ENCODE results near the gene ANKFY1. TPM values are rescaled to one million over a fixed set of nuclear protein-coding genes. Genes with fewer than 3 reads are reported as not detected.

ANKFY1 gene
- total and polyA plus RNA-seq, 2 donors (not counting 3 experiments of a cell fraction or from before 2014, with no cell fraction given): 30.6 to 51.1 TPM

GRCh38 chr17:4272972-4273368 is 9.2 kb upstream of the ANKFY1 start:
- dilution Hi-C loops (cut with MboI; ENCODE audit: extremely low pct_ligation_motif_present, low sequenced_read_pairs): no loop called here
- no peaks in the 10 kb centered on the region for H3K9me1 ChIP-seq (replicated peaks; ENCODE audit: control insufficient read depth, extremely low read depth, insufficient read depth, low read length)
- H3K4me3 ChIP-seq (replicated peaks in 1 of 3; ENCODE audit: insufficient read depth in 1 of 3, low read depth in 1 of 3, low read length in 3 of 3): no peak overlapping the region
- no peak overlapping the region for H2AFZ ChIP-seq (ENCODE audit: low read depth, low read length)
- H3K36me3 ChIP-seq (ENCODE audit: control insufficient read depth in 2 of 2, extremely low read depth in 1 of 2, insufficient read depth in 2 of 2, low read length in 2 of 2): peaks cover 10 to 11% of the 10 kb centered on the region in 2 experiments
- no peak for DNase-seq (ENCODE audit: low read depth, low spot score)
- peaks cover 2% of the 10 kb centered on the region for H4K20me1 ChIP-seq (replicated peaks; ENCODE audit: control insufficient read depth, extremely low read depth, insufficient read depth, low read length)
- ChIA-PET CTCF (interaction anchor here (0.7 to 0.8 kb wide), 2 partner anchors 9 to 73 kb away, joined by 3 read pairs; partner anchors contain the start of gene ANKFY1), POLR2A (interaction anchor here (1.2 kb wide), 1 partner anchor 16 kb away, joined by 3 read pairs; no protein-coding TSS in a partner anchor)
- FAIRE-seq: no peak
- H3K9ac ChIP-seq (replicated peaks; ENCODE audit: extremely low read depth, insufficient read depth, low read length): no peak overlapping the region
- no peak overlapping the region for H3K27ac ChIP-seq (ENCODE audit: insufficient read depth, low read depth, low read length)
- H3K79me2 ChIP-seq (ENCODE audit: control insufficient read depth, insufficient read depth, low read length): peaks cover 15% of the 10 kb centered on the region
- intact Hi-C loops (cut with micrococcal nuclease): no loop called here
- no peaks in the 10 kb centered on the region for H3K4me1 ChIP-seq (ENCODE audit: control insufficient read depth, extremely low read depth, insufficient read depth, low read length)
- no peaks in the 10 kb centered on the region for H3K9me3 ChIP-seq (replicated peaks; ENCODE audit: control insufficient read depth, insufficient read depth, low read length)
- H3K27me3 ChIP-seq (ENCODE audit: control insufficient read depth in 2 of 2, insufficient read depth in 2 of 2, low read length in 2 of 2): no peaks in the 10 kb centered on the region
- no peak overlapping the region for H3K4me2 ChIP-seq (ENCODE audit: insufficient read depth, low read length)
- TF ChIP-seq POLR2AphosphoS5 (IDR thresholded peaks at IDR 0.05; ENCODE audit: insufficient read depth, low read depth, low read length) (no peak), GATA2 (IDR thresholded peaks at IDR 0.05; ENCODE audit: insufficient read depth, insufficient read length, low read depth, low read length) (no peak), FOS (IDR thresholded peaks at IDR 0.05; ENCODE audit: borderline replicate concordance, insufficient read depth, low read length) (no peak), MYC (IDR thresholded peaks at IDR 0.05; ENCODE audit: low read depth, low read length) (no peak), MAX (IDR thresholded peaks at IDR 0.05; ENCODE audit: insufficient read depth, insufficient read length) (no peak)
- no TSS peak for BruUV-seq (replicated peaks)

GRCh38 chr17:4272213-4272971 is 8.6 kb upstream of the ANKFY1 start:
- Histone ChIP-seq H3K4me3 (replicated peaks in 1 of 3; ENCODE audit: insufficient read depth in 1 of 3, low read depth in 1 of 3, low read length in 3 of 3) (no peak overlapping the region), H2AFZ (ENCODE audit: low read depth, low read length) (no peak overlapping the region), H3K79me2 (ENCODE audit: control insufficient read depth, insufficient read depth, low read length) (peaks cover 15% of the 10 kb centered on the region), H3K4me1 (ENCODE audit: control insufficient read depth, extremely low read depth, insufficient read depth, low read length) (no peaks in the 10 kb centered on the region), H3K9ac (replicated peaks; ENCODE audit: extremely low read depth, insufficient read depth, low read length) (no peak overlapping the region), H3K27ac (ENCODE audit: insufficient read depth, low read depth, low read length) (no peak overlapping the region), H3K27me3 (ENCODE audit: control insufficient read depth in 2 of 2, insufficient read depth in 2 of 2, low read length in 2 of 2) (no peaks in the 10 kb centered on the region), H3K4me2 (ENCODE audit: insufficient read depth, low read length) (no peak overlapping the region), H4K20me1 (replicated peaks; ENCODE audit: control insufficient read depth, extremely low read depth, insufficient read depth, low read length) (peaks cover 2% of the 10 kb centered on the region), H3K9me1 (replicated peaks; ENCODE audit: control insufficient read depth, extremely low read depth, insufficient read depth, low read length) (no peaks in the 10 kb centered on the region), H3K36me3 (ENCODE audit: control insufficient read depth in 2 of 2, extremely low read depth in 1 of 2, insufficient read depth in 2 of 2, low read length in 2 of 2) (peaks cover 10 to 11% of the 10 kb centered on the region in 2 experiments), H3K9me3 (replicated peaks; ENCODE audit: control insufficient read depth, insufficient read depth, low read length) (no peaks in the 10 kb centered on the region)
- ChIA-PET POLR2A (no interaction called here), CTCF (interaction anchor here (0.7 to 0.8 kb wide), 2 partner anchors 9 to 73 kb away, joined by 3 read pairs; partner anchors contain the start of gene ANKFY1)
- BruUV-seq (replicated peaks): no TSS peak
- intact Hi-C loops (cut with micrococcal nuclease): no loop called here
- dilution Hi-C loops (cut with MboI; ENCODE audit: extremely low pct_ligation_motif_present, low sequenced_read_pairs): no loop called here
- TF ChIP-seq FOS (IDR thresholded peaks at IDR 0.05; ENCODE audit: borderline replicate concordance, insufficient read depth, low read length) (no peak), MYC (IDR thresholded peaks at IDR 0.05; ENCODE audit: low read depth, low read length) (no peak), POLR2AphosphoS5 (IDR thresholded peaks at IDR 0.05; ENCODE audit: insufficient read depth, low read depth, low read length) (no peak), JUN (IDR thresholded peaks at IDR 0.05; ENCODE audit: borderline replicate concordance, insufficient read depth, insufficient read length, low read depth) (no peak), POLR2A (IDR thresholded peaks at IDR 0.05; ENCODE audit: low read depth, low read length) (no peak), MAX (IDR thresholded peaks at IDR 0.05; ENCODE audit: insufficient read depth, insufficient read length) (no peak), CTCF (IDR thresholded peaks at IDR 0.05; ENCODE audit: extremely low read depth in 1 of 2, insufficient read depth in 1 of 2, low read depth in 1 of 2, low read length in 2 of 2) (no peak), GATA2 (IDR thresholded peaks at IDR 0.05; ENCODE audit: insufficient read depth, insufficient read length, low read depth, low read length) (no peak)
- no peak for DNase-seq (ENCODE audit: low read depth, low spot score)
- FAIRE-seq: no peak

Measured in endothelial cell of umbilical vein (primary cell).